IMR-90 (cell line): Measurements from ENCODE around the gene KDM6B. TPM values are rescaled to one million over a fixed set of nuclear protein-coding genes. Genes with fewer than 3 reads are reported as not detected.

ENCODE experiments used
- ATAC-seq: fragments of 200-7000 bp; cut with Tn5 transposase; 2 replicates; pipeline ENCODE4 v1.9.1; 2020; ENCODE audit warnings: low read depth, mild to moderate bottlenecking, moderate library complexity
- BruUV-seq: library from RNA; stranded (reverse); fragments of 400-500 nt; replicated peaks from 2 replicates; lab custom pipeline; 2021; lab: Mats Ljungman, UMichigan
- CTCF ChIA-PET: fragments of 300-600 bp; formaldehyde crosslinking; extraction: SDS; loops from one replicate; lab custom pipeline; 2021; ENCODE audit warnings: antibody characterized with exemption; lab: Yijun Ruan, JAX
- POLR2A ChIA-PET: fragments of 300-600 bp; sonication (Branson Sonifier 250); formaldehyde crosslinking; loops from one replicate; lab custom pipeline; 2022; ENCODE audit warnings: antibody characterized with exemption; ENCODE audit not compliant: unreplicated experiment; lab: Charles Lee
- DNase-seq: peaks from one replicate; pipeline ENCODE4 v3.0.0; 2013
- H2AFZ ChIP-seq: replicated peaks from 2 replicates; pipeline ENCODE3; 2013; ENCODE audit warnings: low read length, mild to moderate bottlenecking; ENCODE audit not compliant: poor library complexity
- H2AK5ac ChIP-seq: 2 replicates; pipeline ENCODE4 v1.6.1; 2013; ENCODE audit warnings: low read depth, low read length, inconsistent platforms
- H2AK9ac ChIP-seq: replicated peaks from 2 replicates; pipeline ENCODE3; 2013; ENCODE audit warnings: mild to moderate bottlenecking, low read depth, low read length, moderate library complexity; ENCODE audit not compliant: poor library complexity
- H2BK120ac ChIP-seq: 2 replicates; pipeline ENCODE4 v1.6.1; 2013; ENCODE audit warnings: low read depth, low read length, inconsistent platforms
- H2BK15ac ChIP-seq: 3 replicates; pipeline ENCODE4 v1.6.1; 2013; ENCODE audit warnings: low read depth, low read length, inconsistent platforms
- H2BK20ac ChIP-seq: 2 replicates; pipeline ENCODE4 v1.6.1; 2013; ENCODE audit warnings: low read depth, mild to moderate bottlenecking, inconsistent platforms, low read length, moderate library complexity
- H2BK5ac ChIP-seq: 2 replicates; pipeline ENCODE4 v1.6.1; 2013; ENCODE audit warnings: mild to moderate bottlenecking, low read depth, low read length, inconsistent platforms; ENCODE audit not compliant: poor library complexity, severe bottlenecking
- H3K14ac ChIP-seq: replicated peaks from 2 replicates; pipeline ENCODE4 v1.6.1; 2013; ENCODE audit warnings: low read depth, low read length, inconsistent platforms
- H3K18ac ChIP-seq: 2 replicates; pipeline ENCODE4 v1.6.1; 2013; ENCODE audit warnings: low read depth, low read length, control low read depth
- H3K23ac ChIP-seq: 2 replicates; pipeline ENCODE4 v1.6.1; 2013; ENCODE audit warnings: low read depth, low read length, inconsistent platforms
- H3K27ac ChIP-seq: 2 replicates; pipeline ENCODE4 v1.5.1; 2013; ENCODE audit warnings: mild to moderate bottlenecking, control low read depth, low read length; ENCODE audit not compliant: insufficient read depth
- H3K27me3 ChIP-seq: 2 replicates; pipeline ENCODE4 v1.6.1; 2013; ENCODE audit warnings: low read length; ENCODE audit not compliant: control insufficient read depth, insufficient read depth
- H3K36me3 ChIP-seq: 2 replicates; pipeline ENCODE4 v1.6.1; 2013; ENCODE audit warnings: low read length, mixed read lengths; ENCODE audit not compliant: control insufficient read depth, insufficient read depth
- H3K4ac ChIP-seq: 2 replicates; pipeline ENCODE4 v1.6.1; 2013; ENCODE audit warnings: low read depth, low read length, inconsistent platforms
- H3K4me1 ChIP-seq: 2 replicates; pipeline ENCODE4 v1.6.1; 2013; ENCODE audit warnings: low read length, mixed read lengths; ENCODE audit not compliant: control insufficient read depth, insufficient read depth
- H3K4me2 ChIP-seq: 2 replicates; pipeline ENCODE4 v1.6.1; 2013; ENCODE audit warnings: low read depth, mild to moderate bottlenecking, control low read depth, low read length, moderate library complexity
- H3K4me3 ChIP-seq: 2 replicates; pipeline ENCODE4 v1.5.1; 2013; ENCODE audit warnings: low read depth, mild to moderate bottlenecking, control low read depth, low read length, moderate library complexity; ENCODE audit not compliant: insufficient read depth
- H3K56ac ChIP-seq: 2 replicates; pipeline ENCODE4 v1.6.1; 2013; ENCODE audit warnings: low read length, inconsistent platforms; ENCODE audit not compliant: insufficient read depth; ENCODE audit errors: extremely low read depth
- H3K79me1 ChIP-seq, 2 experiments: 2 replicates each; pipeline ENCODE4 v1.6.1; 2013; ENCODE audit warnings: low read length in 2 of 2, inconsistent platforms in 1 of 2, low read depth in 1 of 2
- H3K9ac ChIP-seq: 2 replicates; pipeline ENCODE4 v1.6.1; 2013; ENCODE audit warnings: low read depth, low read length, control low read depth
- H3K9me1 ChIP-seq: 2 replicates; pipeline ENCODE4 v1.6.1; 2013; ENCODE audit warnings: low read length, inconsistent platforms; ENCODE audit not compliant: insufficient read depth
- H3K9me3 ChIP-seq: 2 replicates; pipeline ENCODE4 v1.6.1; 2013; ENCODE audit warnings: low read length; ENCODE audit not compliant: control insufficient read depth, insufficient read depth
- H4K20me1 ChIP-seq: 2 replicates; pipeline ENCODE4 v1.6.1; 2013; ENCODE audit warnings: low read length, inconsistent platforms; ENCODE audit not compliant: insufficient read depth
- H4K5ac ChIP-seq: 2 replicates; pipeline ENCODE4 v1.6.1; 2013; ENCODE audit warnings: mild to moderate bottlenecking, low read depth, low read length, control low read depth
- H4K8ac ChIP-seq, 2 experiments: 2 replicates each; pipeline ENCODE4 v1.6.1; 2013; ENCODE audit warnings: low read depth in 2 of 2, low read length in 2 of 2, control low read depth in 1 of 2, inconsistent platforms in 1 of 2
- H4K91ac ChIP-seq: 2 replicates; pipeline ENCODE4 v1.6.1; 2013; ENCODE audit warnings: low read depth, low read length, inconsistent platforms; ENCODE audit not compliant: insufficient read depth
- BHLHE40 ChIP-seq: fragments of 150-350 bp; IDR thresholded peaks from 2 replicates; pipeline ENCODE4 v1.6.1; 2016; ENCODE audit warnings: mild to moderate bottlenecking, low read depth, low read length
- CEBPB ChIP-seq: IDR thresholded peaks from 2 replicates; pipeline ENCODE4 v1.6.1; 2012; ENCODE audit warnings: low read depth, low read length, improper control_type of control experiment
- CHD1 ChIP-seq: IDR thresholded peaks from 2 replicates; pipeline ENCODE4 v1.6.1; 2012; ENCODE audit warnings: low read depth, low read length, improper control_type of control experiment
- MAZ ChIP-seq: IDR thresholded peaks from 2 replicates; pipeline ENCODE4 v1.6.1; 2012; ENCODE audit warnings: low read depth, mild to moderate bottlenecking, low read length, improper control_type of control experiment, moderate library complexity, borderline replicate concordance
- NFE2L2 ChIP-seq: fragments of 150-350 bp; IDR thresholded peaks from 2 replicates; pipeline ENCODE4 v1.6.1; 2016; ENCODE audit warnings: low read depth, mild to moderate bottlenecking, low read length
- RCOR1 ChIP-seq: IDR thresholded peaks from 2 replicates; pipeline ENCODE4 v1.6.1; 2012; ENCODE audit warnings: mild to moderate bottlenecking, low read length, improper control_type of control experiment; ENCODE audit not compliant: insufficient replicate concordance
- RFX5 ChIP-seq: IDR thresholded peaks from 2 replicates; pipeline ENCODE4 v1.8.0; 2012; ENCODE audit warnings: low read depth, mild to moderate bottlenecking, low read length, moderate library complexity
- WGBS, 2 experiments: methylation state at CpG; one replicate each; pipeline versions ENCODE4 v1.1.5 to v1.1.7; 2013; ENCODE audit warnings: missing lambda C conversion rate in 2 of 2; ENCODE audit not compliant: insufficient read length in 1 of 2; ENCODE audit errors: extremely low coverage in 2 of 2; 5-methylcytosine and 5-hydroxymethylcytosine counted together
- dilution Hi-C: fragments of 300-500 bp; cut with HindIII; formaldehyde crosslinking; loops from one replicate; pipeline ENCODE4 v1.14.3; 2018; ENCODE audit warnings: low sequenced_read_pairs; ENCODE audit not compliant: unreplicated experiment
- in situ Hi-C: fragments of 300-500 bp; cut with MboI; formaldehyde crosslinking; loops from 3 replicates; pipeline ENCODE4 v1.14.3; 2019; ENCODE audit warnings: low sequenced_read_pairs, inconsistent platforms, mixed read lengths
- intact Hi-C: fragments of 100-400 bp; cut with micrococcal nuclease; formaldehyde crosslinking; loops from 2 replicates; pipeline ENCODE4 v1.10.0; 2022
- polyA plus RNA-seq, 3 experiments: library from polyadenylated mRNA; depleted of rRNA; stranded (reverse); fragments of >200 nt; gene quantifications; 2 replicates each; pipeline ENCODE4 v1.2.3, GENCODE V29; 2012; ENCODE audit warnings: low replicate concordance in 1 of 3
- total RNA-seq: library from RNA; depleted of rRNA; stranded (reverse); fragments of >200 nt; gene quantifications from 2 replicates; pipeline ENCODE4 v1.2.3, GENCODE V29; 2012

KDM6B gene
- total and polyA plus RNA-seq, 2 of the 4 experiments (the other 2 are of a cell fraction), result 0.72 to 3.5 TPM

DNA sequence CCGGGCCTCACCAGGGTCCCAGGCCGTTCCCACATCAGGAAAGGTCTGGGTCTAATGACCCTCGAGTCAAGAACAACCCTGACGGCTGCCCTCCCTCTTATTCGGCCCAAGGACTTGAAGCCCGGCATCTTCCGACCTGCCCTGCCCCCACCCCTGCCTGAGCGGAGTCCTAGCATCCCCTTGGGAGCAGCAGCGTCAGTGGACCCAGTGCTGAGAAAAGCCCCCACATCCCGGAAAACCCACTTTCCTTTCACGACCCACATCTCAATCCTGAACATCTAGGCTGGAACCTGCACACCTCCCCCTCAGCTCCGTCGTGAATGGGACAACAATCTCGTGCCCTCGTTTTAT is 21.6 kb downstream of the KDM6B start (continued):
- TF ChIP-seq CHD1 (no peak), RFX5 (no peak), CEBPB (no peak), NFE2L2 (no peak), RCOR1 (no peak)

DNA sequence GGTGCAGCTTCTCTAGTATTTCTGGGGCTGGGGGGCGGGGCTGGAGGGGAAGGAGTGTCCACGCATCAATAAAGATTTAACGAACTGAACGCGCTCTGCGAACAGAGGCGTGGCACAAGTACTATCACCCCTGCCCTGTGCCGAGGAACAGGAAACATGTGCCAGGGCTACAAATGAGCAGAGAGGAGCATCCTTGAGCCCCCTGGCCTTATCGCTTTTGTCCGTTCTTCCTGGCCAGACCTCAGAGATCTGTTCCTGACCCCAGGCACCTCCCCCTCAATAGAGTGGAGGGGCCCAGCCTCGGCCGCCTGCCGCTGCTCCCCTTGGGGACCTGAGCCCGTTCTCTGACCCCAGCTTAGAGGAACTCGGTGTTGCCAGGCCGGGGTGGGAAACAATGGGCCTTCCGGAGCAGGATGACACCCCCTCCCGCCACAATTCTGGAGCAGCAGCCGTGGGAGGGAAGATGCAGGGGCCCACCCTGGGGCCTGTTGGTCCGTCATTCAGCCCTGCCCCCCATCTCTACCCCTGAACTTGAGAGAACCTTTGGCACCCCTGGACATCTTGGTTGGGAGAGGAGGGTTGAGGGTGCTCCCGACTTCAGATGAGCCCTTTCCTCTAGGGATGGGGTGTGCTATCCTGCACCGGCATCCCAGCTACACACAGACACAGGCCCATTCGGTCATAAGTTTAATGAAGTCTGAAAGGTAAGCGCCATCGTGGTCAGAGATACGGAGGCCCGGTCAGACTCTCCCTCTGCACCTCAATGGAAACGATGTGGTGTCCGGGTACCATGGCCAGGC is 22.2 kb downstream of the KDM6B start:
- peak overlapping the region; percentile 45 for H2AK9ac ChIP-seq
- no peak overlapping the region for H2BK120ac ChIP-seq
- dilution Hi-C loops, result no loop called here
- H3K23ac ChIP-seq, result peak overlapping the region; percentile 80
- H3K36me3 ChIP-seq, result peaks cover 27% of the 10 kb centered on the region
- POLR2A ChIA-PET, result interaction anchor here (1.1 kb wide), 1 partner anchor 19 kb away, joined by 4 read pairs; no protein-coding TSS in a partner anchor
- peak overlapping the region; percentile 27; the same call in 1 of the 2 replicates for H2AK5ac ChIP-seq
- H3K9ac ChIP-seq, result peak overlapping the region; percentile 53
- CTCF ChIA-PET, result interaction anchor here (0.9 to 1.0 kb wide), 2 partner anchors 19 to 133 kb away, joined by 5 to 10 read pairs; no protein-coding TSS in a partner anchor
- H3K79me1 ChIP-seq, result peaks cover 23 to 50% of the 10 kb centered on the region in 2 experiments
- peak overlapping the region; percentile 75 for H3K27ac ChIP-seq
- DNase-seq (no peak), ATAC-seq (no peak)
- no peak overlapping the region for H3K18ac ChIP-seq
- H4K91ac ChIP-seq, result peak overlapping the region; percentile 26
- 0 out of 2 replicates have a peak, but pooled peaks have one; percentile 11 for TF ChIP-seq MAZ
- no peak for TF ChIP-seq BHLHE40
- H4K8ac ChIP-seq, result peak overlapping the region; percentile 60 to 83; a peak in 2 of 4 replicates
- H3K27me3 ChIP-seq, result no peaks in the 10 kb centered on the region
- intact Hi-C loops, result loop anchor here (2.0 kb wide), 1 partner anchor 13 kb away; no protein-coding TSS in a partner anchor
- peak overlapping the region; percentile 73 for H2AFZ ChIP-seq
- H4K5ac ChIP-seq, result no peak overlapping the region
- H3K9me3 ChIP-seq, result no peaks in the 10 kb centered on the region
- H2BK20ac ChIP-seq, result no peak overlapping the region
- peak overlapping the region; percentile 10 for H3K4ac ChIP-seq
- BruUV-seq, result no TSS peak
- WGBS, 2 experiments, result 18% methylated on average over 14 of the region's 29 CpGs; no CpG with 5 or more reads in 1 of the 2 experiments
- peaks cover 18% of the 10 kb centered on the region; the same call in 1 of the 2 replicates for H4K20me1 ChIP-seq
- H3K14ac ChIP-seq, result peak overlapping the region; percentile 53
- peak overlapping the region; percentile 48 for H3K56ac ChIP-seq
- in situ Hi-C loops, result no loop called here
- H3K4me2 ChIP-seq, result peak overlapping the region; percentile 76
- H2BK15ac ChIP-seq, result no peak overlapping the region
- peaks cover 22% of the 10 kb centered on the region for H3K4me1 ChIP-seq
- H2BK5ac ChIP-seq, result peak overlapping the region; percentile 62
- H3K9me1 ChIP-seq, result no peaks in the 10 kb centered on the region
- peak overlapping the region; percentile 59 for H3K4me3 ChIP-seq
